ENCODE data around the gene CCL26. TPM values are rescaled to one million over a fixed set of nuclear protein-coding genes. Genes with fewer than 3 reads are reported as not detected.
A peak's percentile ranks its signal among the peaks of the same experiment; 100 is the strongest.

Gene CCL26
- total and polyA plus RNA-seq, 4 donors, result 1.9 to 2.0 TPM; not detected in 2

DNA sequence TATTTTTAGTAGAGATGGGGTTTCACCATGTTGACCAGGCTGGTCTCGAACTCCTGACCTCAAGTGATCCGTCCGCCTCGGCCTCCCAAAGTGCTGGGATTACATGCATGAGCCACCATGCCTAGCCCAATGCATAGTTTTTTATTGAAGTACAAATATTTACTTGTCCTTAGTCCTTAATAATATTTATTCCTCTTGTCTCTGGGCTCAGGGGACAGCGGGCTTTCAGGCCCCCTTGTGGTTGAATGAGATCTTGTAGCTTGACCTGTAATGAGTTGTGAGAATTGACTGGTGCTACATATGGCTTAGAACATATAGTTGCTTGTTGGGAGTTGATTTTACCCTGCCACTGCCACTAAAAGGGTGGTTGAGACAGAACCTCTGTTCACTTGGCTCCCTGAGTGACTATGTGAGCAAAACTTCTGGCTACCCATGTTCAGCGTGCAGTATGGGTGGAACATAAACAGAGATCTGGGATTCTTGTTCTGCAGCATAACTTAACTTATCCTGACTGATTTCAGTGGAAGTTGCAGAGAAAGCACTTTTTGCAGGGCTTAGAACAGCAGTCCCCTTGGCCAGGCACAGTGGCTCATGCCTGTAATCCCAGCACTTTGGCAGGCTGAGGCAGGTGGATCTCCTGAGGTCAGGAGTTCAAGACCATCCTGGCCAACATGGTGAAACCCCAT is 14.9 kb downstream of the CCL26 start:
- intact Hi-C loops (cut with DNase I), result no loop called here
- no peak overlapping the region for H3K27ac ChIP-seq (ENCODE audit: low read depth in 1 of 2, low read length in 2 of 2)
- H3K36me3 ChIP-seq (ENCODE audit: control insufficient read depth in 1 of 2, insufficient read depth in 2 of 2, low read length in 1 of 2), result no peaks in the 10 kb centered on the region
- no peaks in the 10 kb centered on the region for H3K9me3 ChIP-seq (ENCODE audit: control insufficient read depth, low read length)
- no peak overlapping the region for H3K4me3 ChIP-seq (ENCODE audit: low read length in 2 of 2)
- H3K4me1 ChIP-seq (ENCODE audit: control insufficient read depth in 1 of 2, insufficient read depth in 2 of 2, low read length in 2 of 2), result no peaks in the 10 kb centered on the region
- ATAC-seq (ENCODE audit: low FRiP score) (no peak), DNase-seq (no peak)
- 77 to 82% methylated on average over 6 of the region's 6 CpGs for WGBS, 2 donors
- H3K27me3 ChIP-seq (ENCODE audit: control insufficient read depth in 1 of 2, insufficient read depth in 2 of 2, low read length in 1 of 2), result no peaks in the 10 kb centered on the region

DNA sequence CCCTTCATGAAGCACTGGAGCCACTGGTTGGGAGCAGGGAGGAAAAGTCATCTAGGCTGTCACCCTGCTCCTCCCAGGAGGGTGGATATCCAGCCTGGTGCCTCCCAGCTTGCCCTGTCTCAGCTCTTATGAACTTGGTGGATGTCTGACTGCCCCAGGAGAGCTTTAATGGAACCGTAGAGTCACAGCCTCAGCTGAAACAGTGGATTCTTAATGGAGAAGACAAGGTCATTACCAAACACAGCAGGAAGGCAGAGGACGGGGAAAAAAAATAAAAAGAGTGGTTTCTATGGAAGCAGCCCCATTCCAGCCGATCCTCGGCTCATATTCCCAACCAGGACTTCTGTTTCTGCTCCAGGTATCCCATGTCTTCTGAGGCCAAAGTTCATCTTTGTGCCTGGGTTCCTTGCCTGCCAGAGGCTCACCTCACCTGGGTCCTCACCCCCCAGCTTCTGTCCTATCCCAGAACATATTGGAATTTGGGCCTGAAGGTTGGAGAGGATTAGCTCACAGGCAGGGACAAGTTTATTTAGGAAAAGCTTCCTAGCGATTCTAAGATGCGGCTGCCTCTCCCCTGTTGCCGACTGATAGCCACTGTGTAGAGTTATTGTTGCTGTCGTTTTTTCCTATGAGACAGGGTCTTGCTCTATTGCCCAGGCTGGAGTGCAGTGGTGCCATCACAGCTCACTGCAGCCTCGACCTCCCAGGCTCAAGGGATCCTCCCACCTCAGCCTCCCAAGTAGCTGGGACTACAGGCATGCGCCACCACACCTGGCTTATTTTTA is 15.6 kb downstream of the CCL26 start:
- intact Hi-C loops (cut with DNase I), result no loop called here

DNA sequence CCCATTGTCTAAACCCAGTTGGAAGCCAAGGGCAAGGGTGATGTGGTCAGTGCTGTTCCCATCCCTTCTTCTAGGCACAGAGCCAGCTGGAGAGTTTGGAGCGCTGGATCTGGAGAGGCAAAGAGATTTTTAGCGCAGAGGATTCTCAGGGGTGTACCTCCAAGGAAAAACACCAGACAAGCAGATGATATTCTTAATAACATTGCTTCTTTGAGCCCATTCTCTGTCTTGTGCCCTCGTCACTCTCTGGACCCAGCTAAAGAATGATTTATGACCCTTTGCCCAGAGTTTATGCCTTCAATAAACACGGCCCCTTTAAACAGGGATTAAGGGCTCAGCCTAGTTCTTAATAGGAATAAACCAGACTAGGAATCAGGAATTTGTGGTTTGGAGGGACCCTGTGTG is 28.6 kb downstream of the CCL26 start:
- WGBS, 2 donors, result 43 to 46% methylated on average over 4 of the region's 4 CpGs
- no peak overlapping the region for H3K4me3 ChIP-seq (ENCODE audit: low read length in 2 of 2)
- no peaks in the 10 kb centered on the region for H3K36me3 ChIP-seq (ENCODE audit: control insufficient read depth in 1 of 2, insufficient read depth in 2 of 2, low read length in 1 of 2)
- H3K27ac ChIP-seq (ENCODE audit: low read depth in 1 of 2, low read length in 2 of 2), result no peak overlapping the region
- no peaks in the 10 kb centered on the region for H3K9me3 ChIP-seq (ENCODE audit: control insufficient read depth, low read length)
- ATAC-seq (ENCODE audit: low FRiP score) (no peak), DNase-seq (no peak)
- intact Hi-C loops (cut with DNase I), result no loop called here
- no peaks in the 10 kb centered on the region for H3K4me1 ChIP-seq (ENCODE audit: control insufficient read depth in 1 of 2, insufficient read depth in 2 of 2, low read length in 2 of 2)
- no peaks in the 10 kb centered on the region for H3K27me3 ChIP-seq (ENCODE audit: control insufficient read depth in 1 of 2, insufficient read depth in 2 of 2, low read length in 1 of 2)

More for the DNA sequence above, 15.6 kb downstream of the CCL26 start:
- no peak for DNase-seq
- no peaks in the 10 kb centered on the region for H3K4me1 ChIP-seq (ENCODE audit: control insufficient read depth in 1 of 2, insufficient read depth in 2 of 2, low read length in 2 of 2)
- H3K36me3 ChIP-seq (ENCODE audit: control insufficient read depth in 1 of 2, insufficient read depth in 2 of 2, low read length in 1 of 2), result no peaks in the 10 kb centered on the region
- no peak overlapping the region for H3K4me3 ChIP-seq (ENCODE audit: low read length in 2 of 2)
- ATAC-seq (ENCODE audit: low FRiP score), result no peak
- H3K27me3 ChIP-seq (ENCODE audit: control insufficient read depth in 1 of 2, insufficient read depth in 2 of 2, low read length in 1 of 2), result no peaks in the 10 kb centered on the region
- H3K27ac ChIP-seq (ENCODE audit: low read depth in 1 of 2, low read length in 2 of 2), result no peak overlapping the region
- H3K9me3 ChIP-seq (ENCODE audit: control insufficient read depth, low read length), result no peaks in the 10 kb centered on the region
- WGBS, 2 donors, result 62 to 68% methylated on average over 10 of the region's 10 CpGs

DNA sequence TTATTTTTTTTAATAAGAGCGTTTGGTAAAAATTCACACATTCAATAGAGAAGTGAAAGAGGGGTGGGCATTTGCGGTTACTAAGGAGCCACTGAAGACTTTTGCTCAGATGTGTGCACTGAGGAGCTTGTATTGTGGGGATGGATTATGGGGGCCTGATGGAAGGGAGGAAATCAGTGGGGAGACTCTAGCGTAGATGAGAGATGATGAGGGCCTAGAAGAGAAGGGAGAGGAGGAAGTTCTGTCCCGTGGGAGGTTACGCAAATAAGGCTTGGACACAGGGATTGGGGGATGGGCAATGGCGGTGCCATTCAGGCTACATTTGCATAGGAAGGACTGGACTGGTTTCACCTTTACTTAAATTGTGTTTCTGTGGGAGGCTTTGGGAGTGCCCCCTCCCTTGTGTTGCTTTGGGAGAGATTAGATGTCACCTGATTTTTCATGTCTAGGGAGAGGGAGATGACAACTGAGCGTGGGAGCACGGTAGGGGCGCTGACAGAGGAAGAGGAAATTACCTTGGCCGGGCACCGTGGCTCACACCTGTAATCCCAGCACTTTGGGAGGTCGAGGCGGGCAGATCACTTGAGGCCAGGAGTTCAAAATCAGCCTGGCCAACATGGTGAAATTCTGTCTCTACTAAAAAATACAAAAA is 31.0 kb downstream of the CCL26 start:
- WGBS, 2 donors, result 77 to 80% methylated on average over 13 of the region's 13 CpGs
- no peak overlapping the region for H3K27ac ChIP-seq (ENCODE audit: low read depth in 1 of 2, low read length in 2 of 2)
- no peaks in the 10 kb centered on the region for H3K9me3 ChIP-seq (ENCODE audit: control insufficient read depth, low read length)
- peaks cover 0 to 3% of the 10 kb centered on the region in 2 donors for H3K4me1 ChIP-seq (ENCODE audit: control insufficient read depth in 1 of 2, insufficient read depth in 2 of 2, low read length in 2 of 2)
- no peak for ATAC-seq (ENCODE audit: low FRiP score)
- no peaks in the 10 kb centered on the region for H3K36me3 ChIP-seq (ENCODE audit: control insufficient read depth in 1 of 2, insufficient read depth in 2 of 2, low read length in 1 of 2)
- no peak overlapping the region for H3K4me3 ChIP-seq (ENCODE audit: low read length in 2 of 2)
- intact Hi-C loops (cut with DNase I), result no loop called here
- no peaks in the 10 kb centered on the region for H3K27me3 ChIP-seq (ENCODE audit: control insufficient read depth in 1 of 2, insufficient read depth in 2 of 2, low read length in 1 of 2)
- DNase-seq, result peak in 1 of 2 donors; percentile 72

DNA sequence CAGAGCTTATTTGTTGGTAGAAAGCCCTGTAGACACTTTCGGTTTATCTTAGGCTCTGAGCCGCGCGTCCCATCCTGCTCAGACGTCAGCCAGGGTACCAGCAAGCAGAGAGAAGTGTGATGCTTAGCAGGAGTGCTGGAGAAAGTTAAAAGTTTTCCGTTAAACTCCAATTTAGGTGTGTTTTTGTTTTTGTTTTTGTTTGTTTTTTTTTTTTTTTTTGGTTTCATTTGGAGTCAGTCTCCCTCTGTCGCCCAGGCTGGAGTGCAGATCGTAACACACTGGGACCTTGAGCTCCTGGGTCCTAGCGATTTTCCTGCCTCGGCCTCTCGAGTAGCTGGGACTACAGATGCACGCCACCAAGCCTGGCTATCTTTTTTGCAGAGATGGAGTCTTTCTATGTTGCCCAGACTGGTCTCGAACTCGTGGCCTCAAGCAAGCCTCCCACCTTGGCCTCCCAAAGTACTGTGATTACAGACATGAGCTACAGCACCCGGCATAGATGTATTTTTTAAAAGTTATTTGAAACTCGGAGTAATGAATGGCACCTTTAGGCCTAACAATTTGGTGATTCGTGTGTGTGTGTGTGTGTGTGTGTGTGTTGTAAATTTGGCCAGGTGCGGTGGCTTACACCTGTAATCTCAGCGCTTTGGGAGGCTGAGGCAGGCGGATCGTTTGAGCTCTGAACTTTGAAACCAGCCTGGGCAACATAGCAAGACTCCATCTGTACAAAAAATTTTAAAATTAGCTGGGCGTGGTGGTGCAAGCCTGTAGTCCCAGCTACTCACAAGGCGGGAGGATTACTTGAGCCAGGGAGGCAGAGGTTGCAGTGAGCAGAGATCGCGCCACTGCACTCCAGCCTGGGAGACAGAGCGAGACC is 32.0 kb downstream of the CCL26 start:
- Histone ChIP-seq H3K4me3 (ENCODE audit: low read length in 2 of 2) (peak overlapping the region; percentile 79 to 84), H3K27ac (ENCODE audit: low read depth in 1 of 2, low read length in 2 of 2) (no peak overlapping the region), H3K9me3 (ENCODE audit: control insufficient read depth, low read length) (no peaks in the 10 kb centered on the region), H3K36me3 (ENCODE audit: control insufficient read depth in 1 of 2, insufficient read depth in 2 of 2, low read length in 1 of 2) (no peaks in the 10 kb centered on the region), H3K4me1 (ENCODE audit: control insufficient read depth in 1 of 2, insufficient read depth in 2 of 2, low read length in 2 of 2) (peaks cover 0 to 3% of the 10 kb centered on the region in 2 donors), H3K27me3 (ENCODE audit: control insufficient read depth in 1 of 2, insufficient read depth in 2 of 2, low read length in 1 of 2) (no peaks in the 10 kb centered on the region)
- intact Hi-C loops (cut with DNase I), result loop anchor here in 1 of 2 donors (5.0 kb wide), 1 partner anchor 83 kb away; no protein-coding TSS in a partner anchor
- DNase-seq, result no peak
- ATAC-seq (ENCODE audit: low FRiP score), result peak; percentile 38
- 65 to 68% methylated on average over 26 of the region's 26 CpGs for WGBS, 2 donors

DNA sequence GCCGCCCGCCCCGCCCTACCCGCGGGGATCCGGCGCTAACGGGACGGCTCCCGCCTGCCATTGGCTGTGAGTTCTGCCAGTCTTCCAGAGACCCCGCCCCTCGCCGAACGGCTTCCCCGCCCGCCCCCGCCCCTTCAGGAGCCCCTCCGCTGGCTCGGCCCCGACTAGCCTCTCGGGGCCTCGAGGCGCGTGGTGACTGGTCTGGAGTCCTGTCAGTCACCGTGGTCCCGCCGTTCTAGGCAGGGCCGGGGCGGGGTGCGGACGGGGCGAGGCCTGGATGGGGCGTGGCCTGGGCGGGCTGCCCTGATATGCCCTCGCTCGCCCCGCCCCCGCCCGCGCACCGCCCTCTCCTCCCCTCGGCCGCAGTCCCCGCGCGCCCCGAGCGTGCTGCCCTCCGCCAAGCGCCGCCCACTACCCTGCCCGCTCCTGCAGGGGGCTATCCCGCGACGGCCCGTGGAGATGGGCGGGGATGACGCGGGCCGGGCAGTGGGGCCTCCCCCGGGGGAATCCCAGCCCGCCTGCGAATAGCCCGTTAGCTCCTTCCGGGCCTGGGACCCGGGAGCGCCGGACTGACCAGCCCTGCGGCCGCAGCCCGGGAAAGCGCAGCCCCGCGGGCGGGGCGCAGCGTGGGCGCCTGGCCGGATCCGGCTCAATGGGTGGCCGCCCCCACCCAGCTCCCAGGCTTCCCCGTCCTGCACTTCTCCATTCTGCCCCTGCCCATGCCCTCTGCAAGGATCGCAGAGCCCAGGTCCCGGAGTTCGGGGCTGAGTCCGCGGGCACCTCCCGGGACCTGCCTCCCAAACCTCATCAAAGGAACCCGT is 32.8 kb downstream of the CCL26 start:
- ATAC-seq (ENCODE audit: low FRiP score), result peak; percentile 98
- DNase-seq, result peak; percentile 100
- Histone ChIP-seq H3K4me3 (ENCODE audit: low read length in 2 of 2) (peak overlapping the region; percentile 84 to 93), H3K9me3 (ENCODE audit: control insufficient read depth, low read length) (no peaks in the 10 kb centered on the region), H3K27me3 (ENCODE audit: control insufficient read depth in 1 of 2, insufficient read depth in 2 of 2, low read length in 1 of 2) (no peaks in the 10 kb centered on the region), H3K27ac (ENCODE audit: low read depth in 1 of 2, low read length in 2 of 2) (peak overlapping the region in 1 of 2 donors; percentile 52), H3K36me3 (ENCODE audit: control insufficient read depth in 1 of 2, insufficient read depth in 2 of 2, low read length in 1 of 2) (no peaks in the 10 kb centered on the region), H3K4me1 (ENCODE audit: control insufficient read depth in 1 of 2, insufficient read depth in 2 of 2, low read length in 2 of 2) (peaks cover 0 to 3% of the 10 kb centered on the region in 2 donors)
- intact Hi-C loops (cut with DNase I), result loop anchor here in 1 of 2 donors (5.0 kb wide), 1 partner anchor 82 kb away; no protein-coding TSS in a partner anchor
- WGBS, 2 donors, result 0 to 1% methylated on average over 49 to 89 of the region's 89 CpGs

DNA sequence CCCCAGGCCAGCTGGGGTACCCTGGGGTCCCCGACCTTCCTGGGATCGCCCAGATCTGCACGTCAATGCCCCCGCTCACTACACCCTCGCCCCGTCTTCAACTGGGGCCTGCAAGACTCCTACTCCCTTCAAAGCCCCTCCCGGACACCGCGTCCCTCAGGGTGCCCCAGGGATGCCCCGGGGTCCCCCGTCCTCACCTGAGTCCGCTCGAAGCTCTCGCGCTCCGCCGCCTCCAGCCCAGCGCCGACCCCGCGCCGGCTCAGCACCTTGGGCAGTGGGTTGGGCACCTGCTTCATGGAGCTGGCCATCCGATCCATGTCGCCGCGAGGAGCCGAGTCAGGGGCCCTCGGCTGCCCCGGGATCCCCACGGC is 33.4 kb downstream of the CCL26 start, which contains the start of gene HIP1:
TSS of gene HIP1 (minus strand) at position 338 of the 371 bp plus-strand sequence. CDS start at position 317, 21 bp downstream.
- intact Hi-C loops (cut with DNase I), result loop anchor here in 1 of 2 donors (5.0 kb wide), 1 partner anchor 81 kb away; no protein-coding TSS in a partner anchor
- Histone ChIP-seq H3K27ac (ENCODE audit: low read depth in 1 of 2, low read length in 2 of 2) (peak within 1 kb of the TSS in 1 of 2 donors; percentile 52), H3K27me3 (ENCODE audit: control insufficient read depth in 1 of 2, insufficient read depth in 2 of 2, low read length in 1 of 2) (no peaks in the 10 kb centered on the region), H3K4me3 (ENCODE audit: low read length in 2 of 2) (peak within 1 kb of the TSS; percentile 84 to 93), H3K9me3 (ENCODE audit: control insufficient read depth, low read length) (no peaks in the 10 kb centered on the region), H3K4me1 (ENCODE audit: control insufficient read depth in 1 of 2, insufficient read depth in 2 of 2, low read length in 2 of 2) (peaks cover 0 to 3% of the 10 kb centered on the region in 2 donors), H3K36me3 (ENCODE audit: control insufficient read depth in 1 of 2, insufficient read depth in 2 of 2, low read length in 1 of 2) (no peaks in the 10 kb centered on the region)
- DNase-seq (no peak), ATAC-seq (ENCODE audit: low FRiP score) (no peak)
- 0% methylated on average over 30 of the region's 30 CpGs for WGBS, 2 donors

Measured in aorta (tissue), 5 donors.